ENCODE results near the gene ELK3.

- TF ChIP-seq ZFPM2 (CRISPR knock-in tag; IDR thresholded peaks at IDR 0.05) (no peak), MTA3 (IDR thresholded peaks at IDR 0.05; ENCODE audit: borderline replicate concordance) (no peak)
Observed at GRCh38 chr12:96220902-96221301, 26.7 kb downstream of the ELK3 start.
